GM12874 (cell line): ENCODE results near the gene ANO8.

Experiments
- TF ChIP-seq, protein P1 (sequence below): IDR thresholded peaks from 2 replicates; pipeline ENCODE4 v1.5.1; 2011; ENCODE audit warnings: low read depth, mild to moderate bottlenecking, control low read depth, low read length, moderate library complexity; ENCODE audit not compliant: insufficient read depth

Gene ANO8

DNA sequence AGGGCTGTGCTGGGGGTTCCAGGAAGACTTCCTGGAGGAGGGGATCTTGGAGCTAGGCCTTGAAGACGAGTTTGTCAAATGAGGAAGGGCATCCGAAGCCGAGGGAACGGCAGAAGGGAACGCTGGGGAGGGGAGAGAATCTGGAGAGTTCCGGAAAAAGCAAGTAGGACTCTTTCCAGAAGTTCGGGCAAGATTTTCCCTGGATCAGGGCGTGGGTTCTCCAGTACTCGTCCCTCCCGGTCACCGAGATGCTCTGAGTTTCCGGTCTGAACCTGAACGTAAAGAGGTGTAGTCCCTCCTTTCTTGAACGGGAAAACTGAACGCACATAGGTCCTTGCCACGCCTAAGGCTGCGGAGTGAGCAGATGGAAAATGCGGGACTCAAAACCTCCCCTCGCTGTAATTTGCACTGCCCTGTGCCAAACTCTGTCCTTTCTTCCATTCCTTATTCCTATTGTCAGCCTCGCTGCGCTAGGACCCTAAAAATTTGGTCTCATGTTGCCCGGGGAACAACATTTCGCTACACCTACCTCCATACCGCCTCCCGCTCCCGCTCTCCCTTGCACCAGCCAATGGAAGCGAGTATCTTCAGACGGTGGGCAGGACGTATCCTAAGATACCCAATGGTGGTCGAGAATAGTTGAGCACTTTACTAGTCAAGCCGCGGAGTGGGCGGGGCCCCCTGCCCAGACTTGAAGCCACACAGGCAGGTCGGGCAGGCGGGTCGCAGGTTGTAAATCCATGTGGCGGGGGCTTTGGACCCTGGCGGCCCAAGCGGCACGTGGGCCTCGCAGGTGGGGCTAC lies 2.4 kb upstream of the ANO8 start, which contains the start of gene GTPBP3:
Gene GTPBP3, plus strand, starts transcription at position 682 of the 803 bp plus-strand sequence. Its CDS starts 59 bp downstream, at position 741.
- TF ChIP-seq, protein P1, sequence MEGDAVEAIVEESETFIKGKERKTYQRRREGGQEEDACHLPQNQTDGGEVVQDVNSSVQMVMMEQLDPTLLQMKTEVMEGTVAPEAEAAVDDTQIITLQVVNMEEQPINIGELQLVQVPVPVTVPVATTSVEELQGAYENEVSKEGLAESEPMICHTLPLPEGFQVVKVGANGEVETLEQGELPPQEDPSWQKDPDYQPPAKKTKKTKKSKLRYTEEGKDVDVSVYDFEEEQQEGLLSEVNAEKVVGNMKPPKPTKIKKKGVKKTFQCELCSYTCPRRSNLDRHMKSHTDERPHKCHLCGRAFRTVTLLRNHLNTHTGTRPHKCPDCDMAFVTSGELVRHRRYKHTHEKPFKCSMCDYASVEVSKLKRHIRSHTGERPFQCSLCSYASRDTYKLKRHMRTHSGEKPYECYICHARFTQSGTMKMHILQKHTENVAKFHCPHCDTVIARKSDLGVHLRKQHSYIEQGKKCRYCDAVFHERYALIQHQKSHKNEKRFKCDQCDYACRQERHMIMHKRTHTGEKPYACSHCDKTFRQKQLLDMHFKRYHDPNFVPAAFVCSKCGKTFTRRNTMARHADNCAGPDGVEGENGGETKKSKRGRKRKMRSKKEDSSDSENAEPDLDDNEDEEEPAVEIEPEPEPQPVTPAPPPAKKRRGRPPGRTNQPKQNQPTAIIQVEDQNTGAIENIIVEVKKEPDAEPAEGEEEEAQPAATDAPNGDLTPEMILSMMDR = no peak

DNA sequence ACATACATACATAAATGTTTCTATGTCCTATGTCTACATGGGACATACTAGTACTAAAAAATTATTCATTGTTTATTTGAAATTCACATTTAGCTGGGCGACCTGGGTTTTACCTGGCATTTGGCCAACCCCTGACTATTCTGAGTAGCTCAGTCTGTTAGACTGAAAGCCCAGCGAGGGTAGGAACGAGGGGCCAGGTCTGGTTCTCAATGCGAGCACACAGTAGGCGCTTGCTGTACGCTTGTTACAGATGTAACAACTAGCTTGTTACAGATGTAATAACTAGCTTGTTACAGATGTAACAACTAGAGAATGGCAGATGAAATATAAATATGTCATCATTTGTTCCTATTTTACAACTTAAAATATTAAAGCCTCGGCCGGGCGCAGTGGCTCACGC lies 920 bp upstream of the ANO8 start:
- TF ChIP-seq, protein P1 = no peak

DNA sequence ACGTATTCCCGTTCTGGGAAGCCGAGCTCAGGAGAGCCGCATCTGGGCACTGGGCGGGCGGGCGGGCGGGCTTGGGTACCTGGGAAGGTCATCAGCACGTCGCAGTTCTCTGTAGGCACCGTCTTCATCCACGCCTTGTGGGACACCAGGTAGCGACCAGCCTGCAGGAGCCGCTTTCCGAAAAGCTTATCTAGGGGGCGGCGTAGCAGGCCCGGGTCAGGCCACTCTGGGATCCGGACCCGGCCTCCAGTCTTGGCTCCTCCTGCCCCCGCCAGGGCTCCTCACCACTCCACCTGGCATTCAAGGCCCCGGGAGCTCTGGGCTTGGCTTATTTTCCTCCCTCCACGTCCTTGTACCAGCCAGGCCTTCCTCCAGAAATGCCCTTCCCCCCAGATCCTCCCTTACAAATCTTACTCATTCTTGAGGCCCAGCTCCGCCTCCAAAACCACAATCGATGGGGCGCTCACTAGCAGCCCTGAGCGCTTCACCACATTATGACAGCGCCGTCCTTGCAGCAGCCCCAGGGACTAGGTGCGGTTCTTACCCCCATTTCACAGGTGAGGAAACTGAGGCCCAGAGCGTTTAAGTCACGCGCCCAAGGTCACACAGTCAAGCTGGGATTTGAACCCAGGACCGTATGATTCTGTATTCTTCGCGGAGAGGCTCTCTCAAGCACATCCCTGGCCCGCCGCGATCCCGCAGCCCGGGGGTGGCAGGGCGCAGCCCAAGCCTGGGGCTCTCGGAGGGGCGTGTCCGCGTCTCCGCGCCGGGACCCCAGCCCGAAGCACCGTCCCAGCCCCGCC lies 843 bp downstream of the ANO8 start:
- TF ChIP-seq, protein P1 = no peak

DNA sequence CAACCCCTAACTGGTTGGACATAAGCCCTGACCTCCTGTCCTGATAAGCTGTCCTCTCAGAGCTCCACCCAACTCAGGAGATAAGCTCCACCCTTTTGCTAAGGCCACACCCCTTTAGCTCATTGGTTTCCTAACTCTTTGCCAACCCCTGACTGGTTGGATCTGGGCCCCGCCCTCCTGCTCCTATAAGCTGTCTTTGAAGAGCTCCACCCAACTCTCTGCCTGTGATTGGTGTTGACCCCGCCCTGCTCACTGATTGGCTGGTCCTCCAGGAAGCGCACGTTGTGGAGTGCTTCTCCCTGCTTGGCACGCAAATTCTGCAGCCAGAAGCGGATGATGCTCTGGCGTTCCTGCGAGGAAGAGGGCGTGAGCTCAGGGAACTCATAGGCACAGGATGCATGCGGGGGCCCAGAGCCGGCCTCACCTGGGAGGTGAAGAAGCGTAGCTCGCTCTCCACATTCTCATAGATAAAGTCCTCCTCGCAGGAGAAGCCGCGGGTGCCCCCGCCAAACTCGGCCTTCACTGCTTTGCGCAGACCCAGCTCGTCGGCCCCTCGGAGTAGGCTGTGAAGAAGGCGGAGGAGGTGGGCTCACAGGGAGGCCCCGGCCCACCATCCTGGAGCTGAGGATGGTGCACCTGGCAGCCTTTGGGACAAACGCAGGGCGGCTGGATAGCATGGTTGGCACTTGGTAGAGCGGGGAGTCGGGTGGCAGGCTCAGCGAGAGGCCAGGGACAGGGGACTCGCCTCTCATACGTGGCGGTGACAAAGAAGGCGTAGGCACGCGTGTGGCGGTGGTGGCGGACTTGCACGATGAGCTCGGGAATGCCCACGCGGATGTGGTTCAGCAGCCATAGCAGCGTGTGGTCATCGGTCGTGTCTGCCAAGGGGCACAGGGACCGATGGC lies 1.7 kb downstream of the ANO8 start:
- TF ChIP-seq, protein P1 = no peak

DNA sequence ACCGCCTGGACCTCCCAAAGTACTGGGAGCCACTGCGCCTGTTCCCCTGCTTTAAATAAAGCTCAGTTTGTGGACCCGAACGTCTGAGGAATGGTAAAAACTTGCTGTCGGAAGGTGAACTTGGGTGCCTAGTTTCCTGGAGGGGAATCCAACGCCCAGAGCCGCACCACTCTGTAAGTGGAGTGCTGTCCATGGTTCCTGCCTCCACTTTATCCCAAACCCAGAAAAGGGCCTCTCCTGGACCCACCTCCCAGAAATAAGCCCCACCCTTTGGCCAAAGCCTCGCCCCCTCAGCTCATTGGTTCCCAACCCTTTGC lies 2.3 kb downstream of the ANO8 start:
- TF ChIP-seq, protein P1 = no peak

DNA sequence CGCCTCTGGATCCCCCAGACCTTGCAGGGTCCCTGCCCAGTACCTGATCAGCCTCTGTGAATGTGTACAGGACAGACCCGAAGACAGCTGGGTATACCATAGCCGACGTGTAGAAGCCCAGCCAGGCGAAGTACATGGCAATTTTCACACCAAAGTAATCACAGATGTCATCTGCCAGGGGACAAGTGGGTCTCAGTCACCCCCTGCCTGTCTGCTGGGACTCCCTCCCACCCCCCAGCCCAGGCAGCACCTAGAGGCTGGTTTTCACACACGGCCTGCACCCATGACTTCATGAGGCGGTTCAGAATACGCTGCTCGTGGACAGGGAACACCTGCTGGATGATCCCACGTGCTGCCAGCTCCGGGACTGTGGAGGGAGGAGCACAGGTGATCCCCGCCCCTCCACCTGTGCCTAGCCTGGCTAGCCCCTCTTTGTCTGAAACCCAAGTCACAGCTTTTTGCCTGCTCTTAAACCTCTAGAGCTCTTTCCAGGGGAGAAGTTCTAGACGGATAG lies 3.6 kb downstream of the ANO8 start:
- TF ChIP-seq, protein P1 = no peak
